H9 (cell line): Measurements from ENCODE around the gene SS18L1. TPM values are rescaled to one million over a fixed set of nuclear protein-coding genes. Genes with fewer than 3 reads are reported as not detected.

Experiments used
- DNase-seq: peaks from one replicate; pipeline ENCODE4 v3.0.0-alpha.2; 2017
- H2AFZ ChIP-seq: one replicate; pipeline ENCODE4 v1.6.1; 2013; ENCODE audit warnings: mild to moderate bottlenecking, low read length, control low read depth, moderate library complexity
- H2AK5ac ChIP-seq: 2 replicates; pipeline ENCODE4 v1.6.1; 2013; ENCODE audit warnings: low read length, control low read depth, mixed read lengths; ENCODE audit not compliant: insufficient read length
- H2BK120ac ChIP-seq: one replicate; pipeline ENCODE4 v1.6.1; 2013; ENCODE audit warnings: low read depth, mild to moderate bottlenecking, low read length, control low read depth, inconsistent platforms; ENCODE audit not compliant: poor library complexity, severe bottlenecking
- H2BK12ac ChIP-seq: 2 replicates; pipeline ENCODE4 v1.6.1; 2013; ENCODE audit warnings: low read length, control low read depth, mixed read lengths, low read depth; ENCODE audit not compliant: insufficient read length
- H2BK15ac ChIP-seq: 2 replicates; pipeline ENCODE4 v1.6.1; 2013; ENCODE audit warnings: low read depth, low read length, control low read depth
- H2BK20ac ChIP-seq: one replicate; pipeline ENCODE4 v1.6.1; 2013; ENCODE audit warnings: low read depth, mild to moderate bottlenecking, low read length, control low read depth, inconsistent platforms; ENCODE audit not compliant: poor library complexity, severe bottlenecking
- H2BK5ac ChIP-seq: 2 replicates; pipeline ENCODE4 v1.6.1; 2013; ENCODE audit warnings: low read length, control low read depth, mixed read lengths; ENCODE audit not compliant: insufficient read length
- H3K14ac ChIP-seq: 2 replicates; pipeline ENCODE4 v1.6.1; 2013; ENCODE audit warnings: low read length, control low read depth; ENCODE audit not compliant: insufficient read depth
- H3K18ac ChIP-seq: 2 replicates; pipeline ENCODE4 v1.6.1; 2013; ENCODE audit warnings: low read depth, mild to moderate bottlenecking, mixed read lengths, low read length, control low read depth; ENCODE audit not compliant: insufficient read length
- H3K23ac ChIP-seq: 2 replicates; pipeline ENCODE4 v1.6.1; 2013; ENCODE audit warnings: low read length, control low read depth, mixed read lengths, low read depth; ENCODE audit not compliant: insufficient read length
- H3K23me2 ChIP-seq: 2 replicates; pipeline ENCODE4 v1.6.1; 2013; ENCODE audit warnings: low read depth, mild to moderate bottlenecking, mixed read lengths, low read length, control low read depth; ENCODE audit not compliant: insufficient read length, poor library complexity, severe bottlenecking
- H3K27ac ChIP-seq: 2 replicates; pipeline ENCODE4 v1.5.1; 2013; ENCODE audit warnings: low read length, control low read depth, mixed read lengths, low read depth; ENCODE audit not compliant: insufficient read length
- H3K27me3 ChIP-seq: 2 replicates; pipeline ENCODE4 v1.6.1; 2013; ENCODE audit warnings: low read length, control low read depth, inconsistent platforms; ENCODE audit not compliant: insufficient read depth
- H3K4ac ChIP-seq: 2 replicates; pipeline ENCODE4 v1.6.1; 2013; ENCODE audit warnings: low read depth, mild to moderate bottlenecking, control low read depth, inconsistent platforms, low read length, moderate library complexity
- H3K4me1 ChIP-seq: 2 replicates; pipeline ENCODE4 v1.6.1; 2013; ENCODE audit warnings: low read length, control low read depth, inconsistent platforms; ENCODE audit not compliant: insufficient read depth
- H3K4me2 ChIP-seq: 2 replicates; pipeline ENCODE4 v1.6.1; 2013; ENCODE audit warnings: low read length, control low read depth, mixed read lengths; ENCODE audit not compliant: insufficient read length, insufficient read depth
- H3K56ac ChIP-seq: 2 replicates; pipeline ENCODE4 v1.6.1; 2013; ENCODE audit warnings: low read depth, mild to moderate bottlenecking, mixed read lengths, low read length, control low read depth; ENCODE audit not compliant: insufficient read length
- H3K79me1 ChIP-seq: 2 replicates; pipeline ENCODE4 v1.6.1; 2013; ENCODE audit warnings: low read depth, mild to moderate bottlenecking, moderate library complexity, low read length, control low read depth, inconsistent platforms; ENCODE audit not compliant: insufficient read depth, poor library complexity, severe bottlenecking
- H3K79me2 ChIP-seq: 2 replicates; pipeline ENCODE4 v1.6.1; 2013; ENCODE audit warnings: low read length, control low read depth, inconsistent platforms; ENCODE audit not compliant: insufficient read depth
- H3K9ac ChIP-seq: 2 replicates; pipeline ENCODE4 v1.6.1; 2013; ENCODE audit warnings: low read length, control low read depth, mixed read lengths; ENCODE audit not compliant: insufficient read length; ENCODE audit errors: extremely low read depth
- H3K9me3 ChIP-seq: one replicate; pipeline ENCODE4 v1.6.1; 2013; ENCODE audit warnings: low read depth, low read length, inconsistent platforms; ENCODE audit not compliant: control insufficient read depth
- H3T11ph ChIP-seq: one replicate; pipeline ENCODE4 v1.6.1; 2013; ENCODE audit warnings: mild to moderate bottlenecking, low read length, control low read depth, inconsistent platforms
- H4K20me1 ChIP-seq: one replicate; pipeline ENCODE4 v1.6.1; 2013; ENCODE audit not compliant: control insufficient read depth, insufficient read length, insufficient read depth
- H4K5ac ChIP-seq: 2 replicates; pipeline ENCODE4 v1.6.1; 2013; ENCODE audit warnings: low read depth, mild to moderate bottlenecking, mixed read lengths, low read length, control low read depth; ENCODE audit not compliant: insufficient read length
- H4K8ac ChIP-seq: replicated peaks from 2 replicates; pipeline ENCODE4 v1.6.1; 2013; ENCODE audit warnings: low read length, control low read depth, mixed read lengths, low read depth; ENCODE audit not compliant: insufficient read length
- H4K91ac ChIP-seq: 2 replicates; pipeline ENCODE4 v1.6.1; 2013; ENCODE audit warnings: low read depth, mild to moderate bottlenecking, moderate library complexity, mixed read lengths, low read length, control low read depth; ENCODE audit not compliant: insufficient read length
- H3K27ac Mint-ChIP-seq, 3 experiments: 2 replicates in 2 of 3; 3 replicates in 1 of 3; pipeline ENCODE4 v1.8.0; 2020 to 2021; ENCODE audit warnings: mixed read lengths in 3 of 3, mild to moderate bottlenecking in 1 of 3, moderate library complexity in 1 of 3
- H3K27me3 Mint-ChIP-seq: 2 replicates; pipeline ENCODE4 v1.8.0; 2021; ENCODE audit warnings: low read depth, mild to moderate bottlenecking, moderate library complexity, mixed read lengths
- H3K36me3 Mint-ChIP-seq, 3 experiments: 2 replicates in 2 of 3; 3 replicates in 1 of 3; pipeline ENCODE4 v1.8.0; 2020 to 2021; ENCODE audit warnings: low read depth in 3 of 3, mixed read lengths in 3 of 3; ENCODE audit not compliant: insufficient read depth in 1 of 3
- H3K4me1 Mint-ChIP-seq, 2 experiments: 2 replicates each; pipeline ENCODE4 v1.8.0; 2020; ENCODE audit warnings: mixed read lengths in 2 of 2
- H3K4me3 Mint-ChIP-seq, 2 experiments: 2 replicates in 1 of 2; 3 replicates in 1 of 2; pipeline ENCODE4 v1.8.0; 2020 to 2021; ENCODE audit warnings: mild to moderate bottlenecking in 2 of 2, mixed read lengths in 2 of 2, moderate library complexity in 1 of 2
- H3K9me3 Mint-ChIP-seq, 2 experiments: 2 replicates in 1 of 2; 3 replicates in 1 of 2; pipeline ENCODE4 v1.8.0; 2020; ENCODE audit warnings: mild to moderate bottlenecking in 2 of 2, mixed read lengths in 2 of 2, moderate library complexity in 1 of 2
- WGBS: extraction: QIAGEN DNeasy Blood & Tissue Kit; methylation state at CpG from one replicate; pipeline ENCODE4 v1.1.7; 2013; ENCODE audit warnings: missing lambda C conversion rate, low lambda C conversion rate, mixed read lengths; ENCODE audit not compliant: insufficient read length; ENCODE audit errors: extremely low coverage; 5-methylcytosine and 5-hydroxymethylcytosine counted together
- total RNA-seq: library from RNA; stranded (reverse); gene quantifications from 2 replicates; pipeline ENCODE4 v1.2.1, GENCODE V29; 2021
- TF ChIP-seq, protein P1 (sequence below): fragments of 200-600 bp; sonication (generic); conservative IDR thresholded peaks from 3 replicates; pipeline ENCODE4 v1.8.0; 2021; ENCODE audit warnings: antibody characterized with exemption, mild to moderate bottlenecking

The SS18L1 gene
- total RNA-seq, 1 experiment from 2014 or later, result 22.2 TPM

- Histone ChIP-seq H3K23me2 (no peaks in the 10 kb centered on the region), H3K4me2 (no peak overlapping the region), H3K79me1 (peaks cover 2% of the 10 kb centered on the region), H3K27me3 (no peaks in the 10 kb centered on the region), H3K56ac (no peak overlapping the region), H3K27ac (no peak overlapping the region), H3K9me3 (no peaks in the 10 kb centered on the region), H3K4ac (no peak overlapping the region), H2BK20ac (no peak overlapping the region), H3K14ac (no peak overlapping the region), H3K9ac (no peak overlapping the region), H3T11ph (no peak overlapping the region), H4K20me1 (no peaks in the 10 kb centered on the region), H2AFZ (no peak overlapping the region), H4K5ac (no peak overlapping the region), H4K8ac (no peak overlapping the region), H3K79me2 (no peaks in the 10 kb centered on the region), H2BK15ac (no peak overlapping the region), H4K91ac (no peak overlapping the region), H3K4me1 (no peaks in the 10 kb centered on the region), H3K23ac (no peak overlapping the region), H2BK5ac (no peak overlapping the region), H2BK120ac (no peak overlapping the region), H2BK12ac (no peak overlapping the region), H3K18ac (no peak overlapping the region), H2AK5ac (no peak overlapping the region)
- Mint-ChIP-seq H3K4me3 (no peak overlapping the region), H3K9me3 (no peaks in the 10 kb centered on the region), H3K36me3 (peaks cover 55 to 100% (median 94%) of the 10 kb centered on the region in 3 experiments), H3K4me1 (no peaks in the 10 kb centered on the region), H3K27ac (peak overlapping the region in 2 of 3 experiments; percentile 42 to 96; a peak in 3 of 7 replicates), H3K27me3 (no peaks in the 10 kb centered on the region; the same call in 1 of the 2 replicates)
- WGBS, result no CpG with 5 or more reads among the region's 25 CpGs
- TF ChIP-seq, protein P1, sequence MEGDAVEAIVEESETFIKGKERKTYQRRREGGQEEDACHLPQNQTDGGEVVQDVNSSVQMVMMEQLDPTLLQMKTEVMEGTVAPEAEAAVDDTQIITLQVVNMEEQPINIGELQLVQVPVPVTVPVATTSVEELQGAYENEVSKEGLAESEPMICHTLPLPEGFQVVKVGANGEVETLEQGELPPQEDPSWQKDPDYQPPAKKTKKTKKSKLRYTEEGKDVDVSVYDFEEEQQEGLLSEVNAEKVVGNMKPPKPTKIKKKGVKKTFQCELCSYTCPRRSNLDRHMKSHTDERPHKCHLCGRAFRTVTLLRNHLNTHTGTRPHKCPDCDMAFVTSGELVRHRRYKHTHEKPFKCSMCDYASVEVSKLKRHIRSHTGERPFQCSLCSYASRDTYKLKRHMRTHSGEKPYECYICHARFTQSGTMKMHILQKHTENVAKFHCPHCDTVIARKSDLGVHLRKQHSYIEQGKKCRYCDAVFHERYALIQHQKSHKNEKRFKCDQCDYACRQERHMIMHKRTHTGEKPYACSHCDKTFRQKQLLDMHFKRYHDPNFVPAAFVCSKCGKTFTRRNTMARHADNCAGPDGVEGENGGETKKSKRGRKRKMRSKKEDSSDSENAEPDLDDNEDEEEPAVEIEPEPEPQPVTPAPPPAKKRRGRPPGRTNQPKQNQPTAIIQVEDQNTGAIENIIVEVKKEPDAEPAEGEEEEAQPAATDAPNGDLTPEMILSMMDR, result no peak
- DNase-seq, result no peak
Observed at GRCh38 chr20:62131560-62132320, 11.8 kb upstream of the SS18L1 start.
